H1 (cell line): ENCODE measurements around the gene AGO3. TPM values are rescaled to one million over a fixed set of nuclear protein-coding genes. Genes with fewer than 3 reads are reported as not detected.
A peak's percentile ranks its signal among the peaks of the same experiment; 100 is the strongest.

Source experiments
- CTCF ChIA-PET: fragments of 300-600 bp; sonication (Branson Sonifier 250); formaldehyde crosslinking; loops from one replicate; lab custom pipeline; 2021; ENCODE audit not compliant: partially characterized antibody; lab: Charles Lee
- POLR2A ChIA-PET: fragments of 300-600 bp; sonication (Branson Sonifier 250); formaldehyde crosslinking; loops from one replicate; lab custom pipeline; 2021; ENCODE audit warnings: inconsistent platforms; ENCODE audit not compliant: partially characterized antibody; lab: Charles Lee
- DNase-seq, 2 experiments: peaks; one replicate each; pipeline versions ENCODE4 v3.0.0 to v3.0.0-alpha.2; 2010 to 2022; ENCODE audit warnings: low spot score in 2 of 2, low read depth in 1 of 2, mixed read lengths in 1 of 2
- FAIRE-seq: peaks from 2 replicates; lab custom pipeline; 2011; peaks lifted over from hg19 to GRCh38; lab: Jason Lieb, UNC
- H2AFZ ChIP-seq: 2 replicates; pipeline ENCODE4 v1.8.1; 2012; ENCODE audit warnings: low read length, inconsistent platforms
- H2AK5ac ChIP-seq: 2 replicates; pipeline ENCODE4 v1.6.1; 2013; ENCODE audit warnings: low read depth, low read length
- H2BK120ac ChIP-seq: replicated peaks from 2 replicates; pipeline ENCODE3; 2013; ENCODE audit warnings: low read depth, low read length, inconsistent platforms
- H2BK12ac ChIP-seq: 2 replicates; pipeline ENCODE4 v1.6.1; 2013; ENCODE audit warnings: low read depth, low read length
- H2BK15ac ChIP-seq: 2 replicates; pipeline ENCODE4 v1.6.1; 2013; ENCODE audit warnings: low read length
- H2BK20ac ChIP-seq: 2 replicates; pipeline ENCODE4 v1.6.1; 2013; ENCODE audit warnings: low read length
- H2BK5ac ChIP-seq: 2 replicates; pipeline ENCODE4 v1.6.1; 2013; ENCODE audit warnings: low read depth, low read length
- H3K14ac ChIP-seq: 2 replicates; pipeline ENCODE4 v1.6.1; 2013; ENCODE audit warnings: inconsistent platforms; ENCODE audit not compliant: insufficient read length
- H3K18ac ChIP-seq: 2 replicates; pipeline ENCODE4 v1.6.1; 2013; ENCODE audit warnings: low read length; ENCODE audit errors: extremely low read depth
- H3K23ac ChIP-seq: 2 replicates; pipeline ENCODE4 v1.6.1; 2013; ENCODE audit warnings: inconsistent platforms; ENCODE audit not compliant: insufficient read length
- H3K23me2 ChIP-seq: 2 replicates; pipeline ENCODE4 v1.6.1; 2013; ENCODE audit warnings: low read depth, low read length
- H3K27ac ChIP-seq: 2 replicates; pipeline ENCODE4 v1.6.1; 2011; ENCODE audit warnings: low read depth, low read length, inconsistent platforms
- H3K27me3 ChIP-seq, 4 experiments: replicated peaks in 1 of 4; 1 replicate in 1 of 4; 2 replicates in 3 of 4; pipeline versions ENCODE4 v1.6.1 to v1.8.1; 2011 to 2013; ENCODE audit warnings: low read length in 3 of 4, mild to moderate bottlenecking in 3 of 4, inconsistent platforms in 2 of 4, mixed read lengths in 2 of 4, moderate library complexity in 1 of 4; ENCODE audit not compliant: control insufficient read depth in 3 of 4, insufficient read depth in 3 of 4; ENCODE audit errors: extremely low read depth in 1 of 4
- H3K36me3 ChIP-seq, 4 experiments: 2 replicates each; pipeline versions ENCODE4 v1.6.1 to v1.8.1; 2011 to 2013; ENCODE audit warnings: mild to moderate bottlenecking in 4 of 4, low read length in 3 of 4, moderate library complexity in 2 of 4, control low read depth in 1 of 4, inconsistent platforms in 1 of 4; ENCODE audit not compliant: insufficient read depth in 4 of 4, control insufficient read depth in 2 of 4
- H3K4ac ChIP-seq: replicated peaks from 2 replicates; pipeline ENCODE3; 2013; ENCODE audit warnings: low read length, low read depth, mixed read lengths, inconsistent platforms; ENCODE audit not compliant: insufficient read length
- H3K4me1 ChIP-seq, 4 experiments: replicated peaks in 1 of 4; 1 replicate in 1 of 4; 2 replicates in 3 of 4; pipeline versions ENCODE4 v1.6.1 to v1.8.1; 2011 to 2013; ENCODE audit warnings: low read length in 3 of 4, inconsistent platforms in 2 of 4, mixed read lengths in 1 of 4; ENCODE audit not compliant: insufficient read depth in 4 of 4, control insufficient read depth in 3 of 4
- H3K4me2 ChIP-seq, 2 experiments: 2 replicates each; pipeline versions ENCODE4 v1.6.1 to v1.8.1; 2011 to 2013; ENCODE audit warnings: low read depth in 2 of 2, low read length in 2 of 2, control low read depth in 1 of 2, inconsistent platforms in 1 of 2, mild to moderate bottlenecking in 1 of 2; ENCODE audit not compliant: insufficient read depth in 1 of 2
- H3K4me3 ChIP-seq, 4 experiments: fragments of 200-600, 300-600 bp in 1 of 4; sonication (generic), shearing (Covaris generic), sonication (Bioruptor Twin) in 1 of 4; 2 replicates each; pipeline versions ENCODE4 v1.5.1 to v1.8.1; 2011 to 2016; ENCODE audit warnings: low read length in 4 of 4, low read depth in 3 of 4, control low read depth in 2 of 4, inconsistent platforms in 2 of 4, mild to moderate bottlenecking in 2 of 4, mixed read lengths in 1 of 4, moderate library complexity in 1 of 4; ENCODE audit not compliant: insufficient read depth in 2 of 4; ENCODE audit errors: extremely low read depth in 1 of 4
- H3K56ac ChIP-seq: replicated peaks from 2 replicates; pipeline ENCODE3; 2013; ENCODE audit warnings: low read depth, mild to moderate bottlenecking, mixed read lengths, low read length, inconsistent platforms; ENCODE audit not compliant: insufficient read length
- H3K79me1 ChIP-seq: 2 replicates; pipeline ENCODE4 v1.6.1; 2013; ENCODE audit warnings: low read depth, low read length, control low read depth
- H3K79me2 ChIP-seq, 2 experiments: 2 replicates each; pipeline versions ENCODE4 v1.6.1 to v1.8.1; 2012 to 2013; ENCODE audit warnings: low read length in 2 of 2, mild to moderate bottlenecking in 2 of 2, inconsistent platforms in 1 of 2; ENCODE audit not compliant: insufficient read depth in 2 of 2, control insufficient read depth in 1 of 2
- H3K9ac ChIP-seq, 4 experiments: replicated peaks in 1 of 4; 1 replicate in 1 of 4; 2 replicates in 3 of 4; pipeline versions ENCODE4 v1.6.1 to v1.8.1; 2011 to 2013; ENCODE audit warnings: low read depth in 3 of 4, low read length in 3 of 4, control low read depth in 2 of 4, mild to moderate bottlenecking in 2 of 4, moderate library complexity in 2 of 4, inconsistent platforms in 1 of 4; ENCODE audit errors: extremely low read depth in 1 of 4
- H3K9me3 ChIP-seq, 2 experiments: 2 replicates each; pipeline versions ENCODE4 v1.6.1 to v1.8.1; 2012 to 2013; ENCODE audit warnings: mild to moderate bottlenecking in 2 of 2, moderate library complexity in 2 of 2, control low read depth in 1 of 2, inconsistent platforms in 1 of 2, low read depth in 1 of 2, low read length in 1 of 2, mixed read lengths in 1 of 2; ENCODE audit not compliant: insufficient read depth in 2 of 2
- H4K20me1 ChIP-seq, 2 experiments: replicated peaks in 1 of 2; 2 replicates each; pipeline versions ENCODE3 to v1.8.1; 2011 to 2013; ENCODE audit warnings: inconsistent platforms in 2 of 2, low read length in 2 of 2, mild to moderate bottlenecking in 1 of 2; ENCODE audit not compliant: insufficient read depth in 2 of 2, control insufficient read depth in 1 of 2
- H4K5ac ChIP-seq: 2 replicates; pipeline ENCODE4 v1.6.1; 2013; ENCODE audit warnings: low read length, low read depth, mixed read lengths, inconsistent platforms; ENCODE audit not compliant: insufficient read length
- H4K8ac ChIP-seq: 2 replicates; pipeline ENCODE4 v1.8.0; 2013; ENCODE audit warnings: mild to moderate bottlenecking, moderate library complexity, low read length, inconsistent platforms; ENCODE audit not compliant: insufficient read depth; ENCODE audit errors: extremely low read depth
- H4K91ac ChIP-seq: replicated peaks from 2 replicates; pipeline ENCODE3; 2013; ENCODE audit warnings: low read length, mixed read lengths, inconsistent platforms; ENCODE audit not compliant: insufficient read length
- CTCF ChIP-seq, 3 experiments: IDR thresholded peaks; 1 replicate in 2 of 3; 2 replicates in 1 of 3; pipeline versions ENCODE4 v1.5.1 to v1.6.1; 2011; ENCODE audit warnings: low read length in 3 of 3, mild to moderate bottlenecking in 3 of 3, inconsistent platforms in 2 of 3, low read depth in 1 of 3, moderate library complexity in 1 of 3; ENCODE audit not compliant: insufficient read depth in 1 of 3; ENCODE audit errors: control extremely low read depth in 1 of 3
- RFX5 ChIP-seq: IDR thresholded peaks from 2 replicates; pipeline ENCODE4 v1.6.1; 2011; ENCODE audit warnings: low read depth, low read length, improper control_type of control experiment, borderline replicate concordance
- WGBS, 2 experiments: shearing (Covaris generic) in 1 of 2; methylation state at CpG; one replicate each; pipeline versions ENCODE4 v1.1.6 to v1.1.7; 2013 to 2015; ENCODE audit warnings: low lambda C conversion rate in 2 of 2, mixed read lengths in 2 of 2, inconsistent platforms in 1 of 2, low coverage in 1 of 2, missing lambda C conversion rate in 1 of 2; ENCODE audit not compliant: insufficient replicate concordance in 2 of 2, insufficient coverage in 1 of 2, insufficient read length in 1 of 2; ENCODE audit errors: extremely low coverage in 1 of 2, missing lambda C conversion rate in 1 of 2; 5-methylcytosine and 5-hydroxymethylcytosine counted together
- polyA plus RNA-seq, 7 experiments: library from polyadenylated mRNA; depleted of rRNA in 3 of 7; stranded (reverse) in 5 of 7; unstranded in 2 of 7; fragments of >200 nt in 5 of 7; fragments of 200-250 nt in 2 of 7; gene quantifications; 1 replicate in 5 of 7; 2 replicates in 1 of 7; 4 replicates in 1 of 7; pipeline versions ENCODE4 v1.2.1 to v1.2.3, GENCODE V29; 2011 to 2013; ENCODE audit warnings: missing spikeins in 2 of 7, mixed read lengths in 2 of 7
- total RNA-seq: library from RNA; stranded (reverse); fragmentation: NEBNext Ultra II Directional; extraction: Animal tissue kit (Norgen Biotek cat#: 25700); gene quantifications from 2 replicates; pipeline ENCODE4 v1.2.1, GENCODE V29; 2021

The AGO3 gene
- total and polyA plus RNA-seq, 2 of the 8 experiments (the other 6 are each of a cell fraction or from before 2014, with no cell fraction given): 10.7 to 26.4 TPM

- H3K56ac ChIP-seq: no peak overlapping the region
- DNase-seq (no peak), FAIRE-seq (no peak)
- H2BK20ac ChIP-seq: no peak overlapping the region
- WGBS, 2 experiments: 93% methylated on average over 28 of the region's 31 CpGs; no CpG with 5 or more reads in 1 of the 2 experiments
- no peak overlapping the region for H3K18ac ChIP-seq
- H2BK5ac ChIP-seq: 0 out of 2 replicates have a peak overlapping the region, but pooled peaks have one; percentile 63
- H2AK5ac ChIP-seq: no peak overlapping the region
- peak overlapping the region; percentile 88; the same call in 1 of the 2 replicates for H2BK15ac ChIP-seq
- H3K23ac ChIP-seq: no peak overlapping the region
- no peak overlapping the region for H4K5ac ChIP-seq
- H3K79me2 ChIP-seq: peaks cover 0 to 15% of the 10 kb centered on the region in 2 experiments; a peak in 2 of 4 replicates
- no peak overlapping the region for H4K91ac ChIP-seq
- H3K4ac ChIP-seq: peak overlapping the region; percentile 71
- no peak overlapping the region for H3K27ac ChIP-seq
- no peak overlapping the region for H2AFZ ChIP-seq
- H3K23me2 ChIP-seq: peaks cover 12% of the 10 kb centered on the region; the same call in 1 of the 2 replicates
- peaks cover 0 to 8% of the 10 kb centered on the region in 2 experiments for H4K20me1 ChIP-seq
- peak overlapping the region; percentile 84; the same call in 1 of the 2 replicates for H4K8ac ChIP-seq
- peak in 1 of 3 experiments; percentile 22; a peak in 1 of 4 replicates for TF ChIP-seq CTCF (IDR thresholded peaks at IDR 0.05; ENCODE audit: control extremely low read depth in 1 of 3, insufficient read depth in 1 of 3, low read depth in 1 of 3, low read length in 3 of 3)
- no peak for TF ChIP-seq RFX5
- no peaks in the 10 kb centered on the region for H3K9me3 ChIP-seq
- ChIA-PET POLR2A (interaction anchor here (0.6 to 2.4 kb wide), 7 partner anchors 8 to 236 kb away, joined by 3 to 9 read pairs (median 5); partner anchors contain the start of genes AGO3, EVA1B and MAP7D1), CTCF (interaction anchor here (0.6 to 4.0 kb wide), 16 partner anchors 9 to 255 kb away, joined by 3 to 38 read pairs (median 3); partner anchors contain the start of gene AGO3)
- peaks cover 5% of the 10 kb centered on the region; the same call in 1 of the 2 replicates for H3K79me1 ChIP-seq
- no peak overlapping the region for H3K4me3 ChIP-seq
- peak overlapping the region; percentile 27; the same call in 1 of the 2 replicates for H2BK12ac ChIP-seq
- H3K27me3 ChIP-seq: peaks cover 0 to 3% (median 0%) of the 10 kb centered on the region in 4 experiments; a peak in 2 of 7 replicates
- peaks cover 0 to 18% (median 12%) of the 10 kb centered on the region in 4 experiments; a peak in 5 of 7 replicates for H3K4me1 ChIP-seq
- H3K14ac ChIP-seq: no peak overlapping the region
- H3K36me3 ChIP-seq: peaks cover 7 to 15% (median 11%) of the 10 kb centered on the region in 4 experiments; a peak in 7 of 8 replicates
- H3K9ac ChIP-seq: no peak overlapping the region
- 0 out of 4 replicates have a peak overlapping the region, but pooled peaks of 1 of the 2 experiments have one; percentile 2 for H3K4me2 ChIP-seq
- H2BK120ac ChIP-seq: no peak overlapping the region
Measured at GRCh38 chr1:36087233-36088123, 156.6 kb downstream of the AGO3 start.
